ENCODE measurements around the gene PDE2A.

PDE2A gene

DNA sequence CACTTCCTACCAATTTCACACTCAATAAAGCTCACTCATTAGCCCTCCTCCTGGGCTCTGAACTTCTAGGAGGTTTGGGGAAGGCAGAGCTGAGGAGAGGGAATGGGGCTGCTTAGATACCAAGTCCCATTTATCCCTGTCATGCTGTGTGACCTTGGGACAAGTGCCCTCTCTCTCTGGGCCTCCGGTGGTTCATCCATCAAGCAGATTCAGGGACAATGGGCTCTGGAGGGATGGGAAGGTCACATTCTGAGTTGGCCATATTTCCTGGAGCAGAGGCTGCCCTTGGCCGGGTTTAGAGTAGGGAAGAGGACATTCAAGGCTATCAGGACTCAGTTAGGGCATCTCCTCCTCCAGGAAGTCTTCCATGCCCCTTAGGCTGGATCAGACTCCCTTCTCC, 66.7 kb downstream of the PDE2A start:
- no peak for DNase-seq

DNA sequence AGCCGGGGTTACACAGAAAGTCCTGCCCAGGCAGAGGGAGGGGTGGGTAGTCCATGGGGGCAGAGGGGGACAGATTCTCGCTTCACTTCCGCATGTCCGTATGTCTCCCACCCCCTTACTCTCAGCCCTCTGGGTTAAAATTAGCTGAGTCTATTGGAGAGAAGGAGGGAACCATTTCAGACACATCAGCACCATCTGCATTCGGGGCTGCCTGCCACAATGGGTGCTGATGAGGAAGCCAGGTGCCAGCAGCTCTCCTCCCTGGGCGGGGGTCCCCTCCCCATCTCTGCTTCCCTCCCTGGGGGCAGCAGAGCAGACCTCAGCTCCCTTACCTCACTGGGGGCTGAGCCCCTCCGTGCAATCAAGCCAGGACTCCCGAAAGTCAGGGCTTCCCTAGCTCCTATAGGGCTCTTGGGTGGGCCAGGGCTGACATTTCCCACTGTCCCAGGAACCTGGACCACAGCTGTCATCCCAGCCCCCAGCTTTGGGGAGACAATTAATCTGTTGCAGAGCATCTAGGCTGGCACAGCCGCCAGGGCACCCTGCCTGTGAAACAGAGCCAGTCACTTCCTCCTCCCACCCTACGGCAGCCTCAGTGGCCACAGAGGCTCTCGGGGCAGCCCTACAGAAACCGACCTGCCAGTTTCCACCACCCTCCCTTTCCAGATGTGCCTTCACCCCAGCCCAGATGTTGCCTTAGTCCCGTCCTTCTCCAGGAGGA, 67.3 kb downstream of the PDE2A start:
- DNase-seq: no peak

DNA sequence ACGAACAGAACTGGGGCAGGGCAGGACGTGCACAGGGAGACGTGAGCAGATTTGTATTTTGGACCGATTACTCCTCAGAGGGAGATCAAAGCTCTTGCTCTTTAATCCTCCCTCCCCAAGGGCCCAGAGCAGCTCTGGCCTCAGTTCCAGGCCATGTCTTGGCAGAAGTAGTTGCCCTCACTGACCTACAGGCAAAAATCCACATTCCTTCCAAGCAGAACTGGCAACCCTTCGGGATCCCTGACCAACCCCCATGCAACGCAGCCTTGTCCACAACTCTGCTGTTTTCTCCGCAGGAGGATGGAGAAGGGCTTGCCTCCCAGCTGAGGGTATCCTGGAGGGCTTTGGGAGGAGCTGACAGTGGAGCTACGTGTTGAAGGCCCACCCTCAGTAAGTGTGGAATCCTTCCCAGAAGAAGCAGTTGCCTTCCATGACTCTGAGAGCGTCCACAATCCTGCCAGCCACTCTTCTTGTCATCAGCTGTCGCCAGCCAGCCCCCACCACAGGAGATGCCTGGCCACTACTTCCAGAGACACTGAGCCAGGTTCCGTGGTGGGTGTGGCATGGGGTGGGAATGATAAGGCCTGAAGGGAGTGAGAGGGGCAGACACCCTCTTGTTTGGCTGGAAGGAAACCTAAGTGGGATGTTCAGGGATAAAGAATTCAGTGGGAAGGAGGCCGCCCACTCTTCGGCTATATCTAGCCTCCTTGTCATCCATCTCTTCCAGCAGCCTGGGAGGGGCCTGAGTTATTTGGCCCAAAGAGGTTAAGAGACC, 68.1 kb downstream of the PDE2A start:
- no peak for DNase-seq

DNA sequence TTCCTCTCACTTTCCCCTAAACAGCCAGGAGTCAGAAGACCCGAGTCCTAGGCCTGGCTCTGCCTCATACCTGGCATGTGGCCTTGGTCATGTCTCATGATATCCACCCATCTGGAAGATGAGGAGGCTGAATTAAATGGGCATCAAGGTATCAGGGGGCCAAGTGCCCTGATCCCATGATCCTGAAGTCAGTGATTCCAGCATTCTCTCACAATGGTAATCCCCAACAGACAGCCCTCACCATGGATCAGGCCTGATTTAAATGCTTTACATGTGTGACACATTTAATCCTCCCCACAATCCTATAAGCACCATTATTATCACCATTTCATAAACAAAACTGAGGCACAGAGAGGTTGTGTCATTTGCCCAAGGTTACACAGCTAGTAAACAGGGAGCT, 70.0 kb downstream of the PDE2A start:
- no peak for DNase-seq

DNA sequence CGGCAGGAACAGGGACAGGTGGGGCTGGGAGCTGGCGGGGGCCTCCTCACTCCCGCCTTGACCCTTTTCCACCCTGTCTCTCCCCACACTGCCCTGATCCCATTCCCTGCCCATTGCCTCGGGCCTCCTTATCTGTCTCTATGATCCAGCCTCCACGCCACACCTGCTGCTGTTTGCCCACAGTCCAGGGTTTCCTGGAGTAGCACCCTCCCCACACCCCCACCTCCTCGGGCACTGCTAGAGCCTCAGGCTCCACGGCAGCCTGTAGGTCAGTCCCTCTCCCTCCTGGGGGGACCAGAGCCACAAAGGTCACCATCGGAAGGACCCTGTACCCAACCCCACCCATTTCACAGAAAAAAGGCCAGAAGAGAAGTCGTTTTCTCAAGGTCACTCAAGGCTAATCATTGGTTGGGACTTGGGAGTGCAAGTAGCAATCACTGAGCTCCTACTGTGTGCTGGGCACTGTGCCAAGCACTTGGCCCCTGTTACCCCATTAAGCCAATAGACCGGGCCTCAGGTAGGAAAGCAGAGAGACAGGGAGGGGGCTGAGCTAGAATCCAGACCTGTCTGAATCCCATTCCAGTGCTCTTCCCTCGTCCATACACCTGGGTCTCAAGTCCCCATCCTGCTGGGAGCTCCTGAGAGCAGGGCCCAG, 71.8 kb downstream of the PDE2A start:
- no peak for DNase-seq

DNA sequence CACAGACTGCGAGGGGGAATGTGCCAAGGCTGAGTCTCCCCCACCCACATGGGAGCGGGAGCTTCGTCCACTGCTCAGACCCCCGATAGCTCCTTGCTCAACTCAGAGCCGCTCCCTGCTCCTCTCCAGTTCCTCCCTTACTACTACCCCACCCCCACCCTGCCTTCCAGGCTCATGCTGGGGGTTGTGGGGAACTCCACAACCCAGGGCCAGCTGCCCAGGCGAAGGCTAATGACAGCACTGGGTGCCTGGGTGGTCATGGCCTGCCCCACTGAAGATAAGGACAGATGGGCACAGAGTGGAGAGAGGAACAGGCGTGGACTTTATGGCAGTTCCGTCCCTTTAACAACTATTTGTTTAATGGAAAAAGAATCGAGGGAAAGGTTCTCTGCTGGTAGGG, 73.7 kb downstream of the PDE2A start:
- DNase-seq: no peak

DNA sequence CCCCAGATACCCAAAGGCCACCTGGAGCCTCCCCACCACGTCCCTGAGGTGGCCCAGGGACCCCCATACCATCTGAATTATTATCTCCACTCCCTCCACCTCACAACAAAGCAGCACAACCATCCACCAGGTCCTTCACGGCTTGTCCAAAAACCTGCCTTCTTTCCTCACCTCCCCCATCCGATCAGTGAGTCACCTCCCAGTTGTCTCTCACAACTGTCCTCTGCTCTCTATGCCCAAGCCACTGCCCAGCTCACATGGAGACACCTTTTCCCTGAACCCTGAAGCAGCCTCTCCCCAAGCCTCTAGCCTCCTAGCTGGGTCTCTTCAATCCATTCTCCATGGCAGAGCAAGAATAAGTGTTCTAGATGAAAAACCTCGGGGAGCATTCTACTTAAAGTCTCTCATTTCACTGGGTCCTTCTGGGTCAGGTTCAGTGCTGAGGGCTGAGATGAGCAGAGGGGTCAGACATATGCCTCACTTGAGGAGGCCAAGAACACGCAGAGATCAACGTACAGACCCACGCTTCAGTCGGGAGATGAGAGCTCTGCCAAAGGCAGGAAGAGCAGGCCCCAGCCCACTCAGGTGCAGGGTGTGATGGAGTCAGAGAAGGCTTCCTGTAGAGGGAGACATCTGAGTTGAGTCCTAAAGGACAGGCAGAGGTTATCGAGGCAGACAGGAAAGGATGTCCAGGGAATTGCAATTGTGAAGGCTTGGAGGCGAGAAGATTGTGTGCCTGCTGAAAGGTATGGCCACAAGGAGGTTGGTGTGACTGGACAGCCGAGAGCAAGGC, 74.7 kb downstream of the PDE2A start:
- DNase-seq: no peak

DNA sequence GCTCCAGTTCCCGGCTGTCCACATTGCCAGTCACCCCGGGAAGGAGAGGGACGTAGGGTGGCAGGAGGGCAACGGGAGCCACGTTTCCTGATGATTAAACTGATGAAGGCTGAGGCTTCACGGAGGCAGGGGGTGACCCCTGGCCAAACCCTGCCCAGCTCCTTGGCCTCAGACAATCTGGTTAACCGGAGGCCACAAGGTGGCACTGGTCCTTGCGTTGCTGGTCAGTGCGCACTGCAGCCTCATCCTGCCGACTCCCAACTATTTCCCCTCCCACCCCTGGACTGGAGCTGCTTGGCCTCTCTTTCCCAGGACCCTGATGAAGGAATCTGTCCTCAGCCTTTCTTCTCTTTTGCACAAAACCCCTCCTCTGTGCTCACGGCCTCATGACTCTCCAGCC, 75.3 kb downstream of the PDE2A start:
- DNase-seq: no peak

DNA sequence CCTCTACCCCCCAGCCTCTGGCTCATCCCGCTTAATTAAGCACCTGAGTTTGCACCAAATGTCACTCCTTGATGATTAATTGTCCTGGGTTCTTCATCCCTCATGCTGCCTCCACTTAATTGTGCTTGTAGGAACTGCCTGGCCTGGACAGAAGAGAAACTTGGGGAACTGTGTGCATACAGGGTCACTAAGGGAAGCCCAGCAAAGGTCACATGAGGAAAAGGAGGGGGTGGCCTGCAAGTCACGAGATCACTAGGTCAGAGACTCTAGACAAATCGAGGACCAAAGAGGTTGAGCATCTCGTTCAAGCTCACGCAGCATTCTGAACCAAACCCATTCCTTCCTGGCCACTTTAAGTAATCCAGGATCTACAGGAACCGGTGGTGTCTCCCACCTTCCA, 75.8 kb downstream of the PDE2A start:
- DNase-seq: no peak

DNA sequence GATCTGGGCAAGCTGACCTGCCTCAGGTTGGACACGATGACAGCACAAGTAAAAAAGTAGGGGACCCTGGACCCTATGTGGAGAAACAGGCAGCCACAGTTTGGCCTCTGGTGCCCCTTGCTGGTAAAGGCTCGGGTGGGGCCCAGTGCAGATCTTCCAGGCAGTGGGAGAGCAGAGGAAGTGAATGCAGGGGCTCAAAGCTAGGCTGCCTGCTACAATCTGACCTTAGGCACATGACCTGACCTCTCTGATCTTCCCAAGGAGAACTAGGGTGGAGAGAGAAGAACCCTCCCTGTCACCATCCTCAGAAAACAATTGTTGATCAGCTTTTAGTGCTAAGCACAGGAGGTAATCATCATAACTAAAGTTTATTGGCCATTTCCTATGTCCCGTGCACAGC, 76.5 kb downstream of the PDE2A start:
- DNase-seq: no peak

DNA sequence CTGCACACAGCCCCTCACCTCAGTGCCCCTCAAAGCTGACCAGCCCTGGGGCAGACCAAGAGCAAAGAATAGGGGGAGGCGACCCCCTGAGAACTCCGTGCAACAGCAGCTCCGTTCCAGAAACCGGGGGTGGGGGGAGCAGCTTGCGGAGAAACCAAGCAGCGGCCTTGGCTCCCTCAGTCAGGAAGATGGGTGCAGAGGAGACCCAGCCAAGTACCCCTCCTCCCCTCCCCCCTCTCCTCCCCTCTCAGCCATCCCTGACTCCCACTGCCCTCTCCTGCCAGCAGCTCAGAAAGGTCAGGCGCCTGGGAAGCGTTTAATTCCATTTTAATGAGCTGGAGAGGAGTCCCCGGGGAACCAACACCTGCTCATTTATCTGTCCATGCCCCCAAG, 78.9 kb downstream of the PDE2A start:
- no peak for DNase-seq

DNA sequence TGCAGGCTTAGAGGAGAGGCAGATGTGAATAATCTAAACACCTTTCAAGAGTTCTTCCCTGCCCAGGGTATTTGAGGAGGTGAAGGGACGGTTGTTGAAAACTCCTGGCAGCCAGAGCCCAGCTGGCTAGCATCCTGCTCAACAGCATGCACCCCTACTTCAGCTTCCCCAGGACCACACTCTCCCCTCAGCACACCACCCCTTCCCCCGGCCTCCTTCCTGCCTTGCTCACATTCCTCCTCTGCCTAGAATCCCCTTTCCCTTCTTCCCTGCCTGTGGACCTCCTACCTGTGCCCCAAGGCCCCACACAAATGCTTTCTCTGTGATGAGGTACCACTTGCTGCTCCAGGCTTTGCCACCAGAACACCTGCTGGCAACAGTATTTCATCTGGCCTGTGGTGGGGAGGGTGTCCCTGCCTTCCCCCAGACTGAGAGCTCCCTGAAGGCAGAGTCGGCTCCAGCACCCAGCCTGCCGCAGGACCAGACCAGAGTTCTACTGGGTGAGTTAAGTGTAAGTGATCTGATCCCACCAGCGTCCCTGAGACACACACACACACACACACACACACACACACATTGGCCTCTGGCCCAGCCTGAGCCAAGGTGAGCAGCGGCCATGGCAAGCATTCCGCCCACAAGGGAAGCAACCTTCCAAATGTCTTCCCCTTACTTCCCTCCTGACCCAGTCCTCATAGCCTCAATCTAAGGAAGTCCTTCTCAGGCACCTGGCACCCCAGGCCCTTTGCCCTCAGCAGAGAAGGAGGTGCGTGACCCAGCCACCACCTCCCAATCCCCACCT, 79.5 kb downstream of the PDE2A start:
- DNase-seq: no peak

DNA sequence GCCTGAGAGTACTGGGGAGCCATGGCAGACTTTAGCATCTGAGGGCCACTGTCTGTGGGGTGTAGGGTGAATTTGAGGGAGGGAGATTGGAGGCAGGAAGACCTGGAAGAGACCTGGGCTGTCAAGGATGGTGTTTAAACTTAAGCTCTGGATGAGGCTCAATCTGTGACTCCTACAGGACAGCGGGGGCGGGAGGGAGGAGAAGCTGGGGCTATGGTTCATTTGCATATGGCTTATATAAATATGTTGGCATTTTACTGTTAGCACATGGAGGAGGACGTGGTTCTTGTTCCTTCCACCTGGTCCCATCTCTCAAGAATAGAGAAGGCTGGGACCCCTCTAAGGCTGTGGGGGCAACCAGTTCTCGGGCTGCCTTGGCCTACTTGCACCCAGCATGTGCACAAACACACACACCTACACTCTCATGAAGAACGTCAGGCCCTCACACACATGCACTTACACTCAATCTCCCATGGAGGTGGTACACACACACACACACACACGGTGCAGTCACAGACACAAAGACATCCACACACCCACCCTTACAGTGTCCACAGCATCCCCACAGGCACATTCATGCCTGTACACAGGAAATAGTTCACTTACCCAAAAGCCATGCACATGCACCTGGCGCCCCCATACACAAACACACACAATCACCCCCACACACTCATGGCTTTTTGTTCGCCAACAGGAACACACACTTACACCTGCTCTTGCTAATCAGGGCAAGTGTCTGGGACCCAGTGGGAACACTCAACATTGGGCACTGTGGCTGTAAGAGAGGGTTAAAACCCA, 81.3 kb downstream of the PDE2A start:
- DNase-seq: no peak

DNA sequence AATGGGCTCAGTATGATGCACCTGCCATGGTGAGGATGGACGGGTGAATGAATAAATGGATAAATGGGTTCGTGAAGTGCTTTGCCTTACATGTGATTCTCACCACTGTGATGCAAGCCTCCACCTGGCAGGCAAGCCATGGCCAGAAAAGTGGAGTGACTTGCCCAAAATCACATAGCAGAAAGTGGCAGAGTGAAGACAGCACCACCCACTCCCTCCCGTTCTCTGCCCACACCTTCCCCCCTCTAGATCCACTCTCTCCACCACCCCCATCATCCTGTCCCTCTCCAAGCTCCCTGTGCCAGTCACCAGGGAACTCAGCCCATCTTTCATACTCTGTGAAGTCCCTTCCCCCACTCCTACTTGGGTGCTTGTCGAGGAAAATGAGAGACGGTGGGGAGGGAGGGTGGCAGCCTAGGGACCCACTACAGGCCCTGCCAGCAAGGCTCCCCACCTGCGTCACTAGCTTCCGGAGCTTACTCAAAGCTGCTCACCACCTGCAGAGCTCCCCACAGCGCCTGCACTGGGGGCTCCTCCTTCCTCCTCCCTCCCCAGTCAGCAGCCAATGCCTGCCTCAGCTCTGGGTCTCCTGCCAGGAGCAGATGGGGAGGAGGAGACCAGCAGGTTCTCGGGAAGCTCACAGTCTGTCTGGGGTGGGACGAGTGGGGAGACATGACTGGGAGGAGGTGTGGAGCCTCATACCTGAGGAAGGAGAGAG, 82.3 kb downstream of the PDE2A start:
- DNase-seq: peak; percentile 16

DNA sequence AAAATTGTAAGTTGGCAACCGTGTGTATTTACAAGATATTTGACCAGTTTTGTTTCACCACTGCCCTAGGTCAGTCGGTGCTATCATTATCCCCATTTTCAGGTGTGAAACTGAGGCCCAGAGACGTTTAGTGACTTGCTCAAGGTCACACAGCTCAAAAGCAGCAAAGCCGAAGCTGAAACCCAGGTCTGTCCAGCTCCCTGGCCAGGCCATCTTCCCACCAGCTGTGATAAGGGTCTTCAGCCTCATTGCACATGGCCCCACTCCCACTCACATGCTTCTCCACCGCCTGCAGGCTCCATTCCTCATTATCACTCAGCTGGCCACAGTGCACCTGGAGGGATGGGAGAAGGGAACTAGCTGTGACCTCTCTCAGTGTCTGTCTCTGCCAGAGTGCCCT, 83.2 kb downstream of the PDE2A start:
- no peak for DNase-seq

DNA sequence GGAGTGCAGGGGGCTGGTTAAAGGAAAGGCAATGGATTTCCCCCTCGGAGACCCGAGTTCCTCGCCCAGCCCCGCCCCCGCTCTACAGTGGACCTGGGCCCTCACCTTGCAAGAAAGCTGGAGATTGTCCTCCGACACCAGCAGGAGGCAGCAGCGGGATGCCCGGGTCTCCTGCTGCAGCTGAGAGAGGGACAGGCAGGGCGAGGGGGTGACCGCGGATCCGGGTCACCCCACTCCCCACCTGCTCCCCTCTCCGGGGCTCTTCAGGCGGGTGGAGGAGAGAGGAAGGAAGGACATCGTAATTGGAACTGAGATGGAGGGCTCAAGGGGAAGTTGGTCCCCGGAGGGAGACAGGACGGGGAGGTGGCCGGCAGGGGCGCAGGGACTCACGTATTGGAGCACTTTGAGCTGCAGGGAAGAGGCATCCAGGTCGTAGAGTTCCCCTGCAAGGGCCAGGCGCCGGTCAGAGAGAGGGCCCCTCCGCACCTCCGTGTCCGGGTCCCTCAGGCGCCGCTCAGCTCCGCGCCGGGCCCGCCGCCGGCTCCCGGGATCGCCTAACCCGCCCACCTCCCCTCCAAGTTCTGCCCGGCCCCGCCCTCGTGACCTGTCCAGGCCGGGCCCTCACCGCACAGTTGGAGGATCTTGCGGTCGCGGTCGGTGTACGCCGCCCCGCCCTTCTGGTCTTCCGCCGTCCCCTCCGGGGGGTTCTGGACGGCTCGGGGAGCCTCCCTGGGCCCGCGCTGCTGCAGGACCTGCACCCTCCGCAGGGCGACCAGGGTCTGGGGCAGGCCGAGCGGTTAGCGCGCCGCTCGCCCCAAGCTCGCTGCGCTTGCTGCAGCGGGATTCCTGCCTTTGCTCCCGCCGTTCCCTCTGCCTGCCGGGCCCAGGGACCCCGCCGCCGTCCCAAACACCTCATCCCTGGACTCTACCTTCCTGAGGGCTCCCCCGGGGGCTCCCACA, 84.1 kb downstream of the PDE2A start:
- DNase-seq: peak; percentile 13

DNA sequence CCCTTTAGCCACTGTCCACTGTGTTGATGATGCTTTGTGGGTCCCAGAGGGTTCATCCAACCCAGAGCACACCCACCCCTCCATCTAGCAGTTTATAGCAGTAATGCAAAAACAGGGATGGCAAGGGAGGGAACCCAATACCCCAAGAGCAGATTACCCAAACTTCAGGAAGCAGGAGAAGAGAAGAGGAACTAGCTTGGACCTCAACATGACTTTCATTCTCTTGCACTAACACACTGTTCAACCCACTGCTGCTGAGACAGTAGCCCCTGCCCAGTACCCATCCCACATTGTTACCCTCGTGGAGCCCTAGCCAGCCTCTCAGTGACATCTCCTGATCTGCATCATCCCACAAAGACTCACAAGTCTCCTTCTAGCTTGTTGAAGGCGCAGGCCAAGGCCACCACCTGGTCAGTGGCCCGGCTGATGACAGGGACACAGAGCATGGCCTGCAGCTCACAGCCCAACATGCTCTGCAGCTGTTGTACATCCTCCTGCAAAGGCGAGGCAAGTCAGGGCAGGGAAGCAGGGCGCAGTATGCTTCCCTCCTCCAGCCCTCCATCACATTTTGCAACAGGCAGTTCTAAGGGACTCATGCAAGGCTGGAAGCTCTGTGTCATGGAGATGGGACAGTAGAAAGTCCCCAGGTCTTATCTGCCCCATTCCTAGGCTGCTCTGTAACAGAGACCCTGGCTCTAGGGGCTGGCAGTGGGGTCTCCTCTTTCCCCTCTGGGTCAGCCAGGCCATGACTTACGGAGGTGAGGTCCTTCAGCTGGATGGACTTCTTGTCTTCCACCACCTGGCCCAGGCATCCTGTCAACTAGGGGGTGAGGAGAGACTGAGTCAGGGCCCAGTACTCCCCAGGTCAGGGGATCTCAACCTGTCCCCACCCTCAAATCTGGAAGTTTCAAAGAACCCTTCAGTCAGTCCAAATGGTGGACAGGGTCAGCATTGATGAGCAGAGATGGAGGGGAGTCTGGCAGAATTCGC, 85.5 kb downstream of the PDE2A start:
- no peak for DNase-seq

DNA sequence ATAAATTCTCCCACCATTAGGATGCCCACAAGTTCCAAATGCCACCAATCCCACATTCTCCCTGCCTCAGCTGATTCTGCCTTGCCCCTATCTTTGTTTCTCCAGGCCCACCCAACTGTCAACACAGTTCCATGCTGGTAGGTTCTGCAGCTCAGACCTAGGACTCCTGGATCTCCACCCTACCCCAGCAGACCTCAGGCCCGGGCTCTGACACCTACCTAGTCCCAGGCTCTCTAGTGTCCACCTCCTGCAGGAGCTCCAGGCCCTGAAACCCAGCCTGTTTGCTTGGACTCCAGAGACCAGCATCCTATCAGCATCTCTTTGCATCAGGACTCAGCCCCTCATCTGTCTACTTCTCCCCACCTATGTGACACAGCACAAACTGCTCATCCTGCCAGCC, 86.5 kb downstream of the PDE2A start:
- DNase-seq: no peak

Data from activated effector memory CD4-positive, alpha-beta T cell treated with Interleukin-2 at 50 U/mL for 16 hours (primary cell).